ENCODE data around the gene DNM2. TPM values are rescaled to one million over a fixed set of nuclear protein-coding genes. Genes with fewer than 3 reads are reported as not detected.

The DNM2 gene
- total and polyA plus RNA-seq, 9 of the 15 experiments (the other 6 are each of a cell fraction or from before 2014, with no cell fraction given) = 2.2 to 161 (median 72.6) TPM

DNA sequence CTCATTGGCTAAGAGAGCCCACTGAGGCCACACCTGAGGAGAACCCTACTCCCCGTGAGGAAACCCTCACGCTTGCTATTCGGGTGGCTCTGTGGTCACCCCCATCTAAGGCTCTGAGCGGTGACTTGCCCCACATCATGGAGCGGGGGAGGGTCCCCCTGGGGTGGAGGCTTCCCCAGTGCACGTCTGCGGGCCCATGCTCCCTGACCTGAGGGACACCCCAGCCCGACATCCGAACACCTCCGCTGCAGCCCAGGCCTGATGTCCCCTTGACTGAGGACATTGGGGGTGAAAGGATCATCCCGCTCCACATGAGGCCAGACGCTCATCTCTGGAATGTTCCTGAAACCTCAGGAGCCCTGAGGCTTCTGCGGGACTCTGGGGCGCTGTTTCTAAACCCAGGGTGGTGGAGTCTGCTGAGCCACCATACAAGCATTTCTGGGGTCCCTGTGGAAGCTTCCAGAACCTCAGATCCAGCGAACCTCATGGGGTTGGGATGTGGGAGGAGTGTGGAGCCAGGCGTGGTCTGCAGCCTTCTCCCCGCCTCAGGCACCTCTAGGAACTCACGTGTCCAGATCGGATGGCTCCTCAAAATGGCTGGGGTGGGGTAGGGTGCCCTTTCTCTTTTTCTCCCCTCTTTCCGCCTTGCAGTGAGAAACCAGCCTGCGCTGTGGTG is 98.2 kb downstream of the DNM2 start:
- Histone ChIP-seq H3K36me3 (ENCODE audit: control insufficient read depth, insufficient read depth, low read length) (peaks cover 88% of the 10 kb centered on the region; the same call in 2 of the 3 replicates), H3K4me3 (no peak overlapping the region), H2AFZ (ENCODE audit: low read depth, low read length) (no peak overlapping the region), H3K4me1 (replicated peaks in 1 of 2; ENCODE audit: control insufficient read depth in 2 of 2, insufficient read depth in 2 of 2, low read length in 2 of 2) (peaks cover 35 to 80% of the 10 kb centered on the region in 2 experiments), H3K9ac (ENCODE audit: insufficient read depth in 1 of 2, low read depth in 2 of 2, low read length in 2 of 2) (peak overlapping the region in 1 of 2 experiments; percentile 56; a peak in 2 of 4 replicates), H3K27ac (ENCODE audit: extremely low read depth, low read depth, low read length) (no peak overlapping the region; the same call in 2 of the 3 replicates), H3K79me2 (ENCODE audit: control insufficient read depth, insufficient read depth, low read length) (peaks cover 8% of the 10 kb centered on the region; the same call in 2 of the 3 replicates), H4K20me1 (replicated peaks; ENCODE audit: control insufficient read depth, insufficient read depth, low read length) (peaks cover 7% of the 10 kb centered on the region; the same call in 1 of the 2 replicates), H3K9me3 (replicated peaks; ENCODE audit: control insufficient read depth, insufficient read depth, low read depth, low read length) (no peaks in the 10 kb centered on the region), H3K27me3 (ENCODE audit: control insufficient read depth in 2 of 2, insufficient read depth in 2 of 2, low read length in 2 of 2) (no peaks in the 10 kb centered on the region), H3K9me1 (ENCODE audit: control insufficient read depth, insufficient read depth, low read length) (no peaks in the 10 kb centered on the region), H3K4me2 (ENCODE audit: insufficient read depth, low read length) (no peak overlapping the region)
- in situ Hi-C loops (cut with MboI) = no loop called here
- FAIRE-seq (no peak), ATAC-seq (no peak), DNase-seq (ENCODE audit: extremely low read depth in 1 of 4, low spot score in 3 of 4) (no peak)
- BruUV-seq (replicated peaks) = no TSS peak
- TF ChIP-seq, protein P1, sequence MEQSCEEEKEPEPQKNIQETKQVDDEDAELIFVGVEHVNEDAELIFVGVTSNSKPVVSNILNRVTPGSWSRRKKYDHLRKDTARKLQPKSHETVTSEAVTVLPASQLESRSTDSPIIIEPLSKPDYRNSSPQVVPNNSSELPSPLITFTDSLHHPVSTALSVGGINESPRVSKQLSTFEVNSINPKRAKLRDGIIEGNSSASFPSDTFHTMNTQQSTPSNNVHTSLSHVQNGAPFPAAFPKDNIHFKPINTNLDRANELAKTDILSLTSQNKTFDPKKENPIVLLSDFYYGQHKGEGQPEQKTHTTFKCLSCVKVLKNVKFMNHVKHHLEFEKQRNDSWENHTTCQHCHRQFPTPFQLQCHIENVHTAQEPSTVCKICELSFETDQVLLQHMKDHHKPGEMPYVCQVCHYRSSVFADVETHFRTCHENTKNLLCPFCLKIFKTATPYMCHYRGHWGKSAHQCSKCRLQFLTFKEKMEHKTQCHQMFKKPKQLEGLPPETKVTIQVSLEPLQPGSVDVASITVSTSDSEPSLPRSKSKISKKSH (CRISPR knock-in tag; IDR thresholded peaks at IDR 0.05) = no peak
- TF ChIP-seq E2F3 (CRISPR knock-in tag; IDR thresholded peaks at IDR 0.05) = no peak
- peak; percentile 42 for TF ChIP-seq POLR2G (IDR thresholded peaks at IDR 0.05; ENCODE audit: low read depth, low read length)
- no peak for TF ChIP-seq FOSL1 (tag; conservative IDR thresholded peaks at IDR 0.05)
- TF ChIP-seq ATF1 (CRISPR knock-in tag; IDR thresholded peaks at IDR 0.05) = no peak
- TF ChIP-seq ATF1 (tag; IDR thresholded peaks at IDR 0.05) = no peak
- no peak for TF ChIP-seq FIP1L1 (IDR thresholded peaks at IDR 0.05; ENCODE audit: low read depth, low read length, poor library complexity, severe bottlenecking)
- 89% methylated on average over 20 of the region's 21 CpGs for WGBS (ENCODE audit: insufficient coverage, low coverage, missing lambda C conversion rate)
- intact Hi-C loops (cut with micrococcal nuclease) = no loop called here
- CTCF ChIA-PET (ENCODE audit: low intra/inter-chr PET ratio) = no interaction called here
- POLR2A ChIA-PET = interaction anchor here (0.6 to 1.0 kb wide), 2 partner anchors 9 to 28 kb away, joined by 3 read pairs; no protein-coding TSS in a partner anchor
